Activated CD4-positive, alpha-beta T cell treated with anti-CD3 and anti-CD28 coated beads for 36 hours (primary cell): ENCODE data around the gene TRIM43B. TPM values are rescaled to one million over a fixed set of nuclear protein-coding genes. Genes with fewer than 3 reads are reported as not detected.
"Not testable (repeated sequence)": the region's sequence is repeated elsewhere in the genome, so short reads cannot be mapped to it uniquely, and the experiment has no call there.

ENCODE experiments used
- ATAC-seq: fragments of 200-7000 bp; cut with Tn5 transposase; one replicate; pipeline ENCODE4 v1.10.0; 2021; ENCODE audit warnings: mild to moderate bottlenecking, moderate library complexity
- CTCF ChIA-PET: fragments of 350-600 bp; sonication (Branson Sonifier 250); formaldehyde crosslinking; loops from one replicate; lab custom pipeline; 2021; ENCODE audit warnings: antibody characterized with exemption; lab: Charles Lee
- POLR2A ChIA-PET: fragments of 350-600 bp; sonication (Branson Sonifier 250); formaldehyde crosslinking; loops from one replicate; lab custom pipeline; 2021; ENCODE audit warnings: antibody characterized with exemption, inconsistent platforms; lab: Charles Lee
- DNase-seq: peaks from one replicate; pipeline ENCODE4 v3.0.0-alpha.2; 2020
- H3K27ac Mint-ChIP-seq: one replicate; pipeline ENCODE4 v1.8.0; 2021; ENCODE audit warnings: mixed read lengths
- H3K27me3 Mint-ChIP-seq: one replicate; pipeline ENCODE4 v1.8.0; 2021; ENCODE audit warnings: mixed read lengths
- H3K36me3 Mint-ChIP-seq: one replicate; pipeline ENCODE4 v1.8.0; 2021; ENCODE audit warnings: low read depth, mixed read lengths
- H3K4me1 Mint-ChIP-seq: one replicate; pipeline ENCODE4 v1.8.0; 2021; ENCODE audit warnings: mixed read lengths
- H3K4me3 Mint-ChIP-seq: one replicate; pipeline ENCODE4 v1.8.0; 2021; ENCODE audit warnings: mild to moderate bottlenecking, moderate library complexity, mixed read lengths
- H3K9me3 Mint-ChIP-seq: one replicate; pipeline ENCODE4 v1.8.0; 2021; ENCODE audit warnings: low read depth, mixed read lengths
- intact Hi-C, 2 experiments: fragments of 100-400 bp; cut with DNase I in 1 of 2; cut with micrococcal nuclease in 1 of 2; formaldehyde crosslinking; loops; one replicate each; pipeline versions ENCODE4 v1.14.2 to v1.15.1; 2022 to 2024; cut with DNase I, micrococcal nuclease
- total RNA-seq, 2 experiments: library from RNA; stranded (reverse); gene quantifications; one replicate each; pipeline ENCODE4 v1.2.3, GENCODE V29; 2021

Gene TRIM43B
- not detected for total RNA-seq

- POLR2A ChIA-PET, H3K27me3 Mint-ChIP-seq, H3K4me3 Mint-ChIP-seq, ATAC-seq, intact Hi-C loops, H3K27ac Mint-ChIP-seq, H3K4me1 Mint-ChIP-seq, CTCF ChIA-PET, H3K36me3 Mint-ChIP-seq, DNase-seq, H3K9me3 Mint-ChIP-seq: not testable (repeated sequence)
Observed at GRCh38 chr2:95484654-95485053, at the start of gene TRIM43B. TSS of gene TRIM43B (minus strand) at chr2:95484754. CDS start at chr2:95482714, 2,040 bp downstream.

DNA sequence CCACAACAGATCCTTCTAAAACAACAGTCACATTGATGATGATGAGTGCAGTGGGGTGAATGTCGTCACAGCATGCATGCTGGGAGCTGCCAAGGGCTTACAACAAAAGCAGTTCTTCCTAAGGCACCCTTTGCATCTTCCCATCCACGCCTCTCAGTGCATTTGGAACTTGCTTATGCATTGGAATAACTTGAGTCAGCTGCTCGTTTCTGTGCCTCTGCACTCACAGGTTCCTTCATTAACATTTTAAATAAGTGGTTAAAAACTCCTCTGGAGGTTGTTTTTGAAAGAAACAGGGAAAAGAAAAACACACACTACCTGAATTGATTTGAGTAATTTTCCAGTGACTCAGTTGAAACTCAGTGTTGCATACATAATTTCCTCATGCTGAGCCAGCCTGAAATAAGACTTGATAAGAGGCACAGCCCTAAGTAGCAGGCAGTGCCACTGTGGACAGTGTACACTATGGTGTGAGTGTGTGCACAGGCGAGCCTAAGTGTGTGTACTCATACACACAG, 46.8 kb upstream of the TRIM43B start:
- POLR2A ChIA-PET = no interaction called here
- Mint-ChIP-seq H3K9me3 (peaks cover 16% of the 10 kb centered on the region), H3K27me3 (no peaks in the 10 kb centered on the region), H3K27ac (peak overlapping the region; percentile 44), H3K36me3 (peaks cover 47% of the 10 kb centered on the region), H3K4me3 (no peak overlapping the region), H3K4me1 (peaks cover 25% of the 10 kb centered on the region)
- peak; percentile 31 for DNase-seq
- CTCF ChIA-PET = no interaction called here
- intact Hi-C loops = loop anchor here in 1 of 2 experiments (1.0 kb wide), 1 partner anchor 8 kb away; no protein-coding TSS in a partner anchor
- ATAC-seq = peak; percentile 51

DNA sequence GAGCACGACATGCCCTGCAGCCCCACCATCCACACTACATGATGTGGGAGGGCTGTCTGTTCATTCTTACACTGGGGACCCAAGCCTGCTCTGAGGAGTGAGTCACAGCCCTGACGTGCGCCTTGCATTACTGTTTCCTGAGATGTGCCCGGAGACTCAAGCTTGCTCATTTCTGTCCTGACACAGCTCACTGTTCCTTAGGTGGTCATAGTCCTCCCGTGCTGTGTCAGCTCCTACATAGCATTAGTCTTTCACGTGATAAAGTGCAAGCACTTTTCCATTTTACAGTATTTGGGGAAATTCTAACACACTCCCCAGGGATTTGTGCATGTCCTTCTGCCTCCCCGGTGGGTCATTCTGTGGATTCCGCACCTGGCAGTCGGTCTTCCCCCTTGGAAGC, 46.2 kb upstream of the TRIM43B start:
- no peaks in the 10 kb centered on the region for H3K27me3 Mint-ChIP-seq
- intact Hi-C loops = loop anchor here (1.0 kb wide), 1 partner anchor 9 kb away; no protein-coding TSS in a partner anchor
- peaks cover 49% of the 10 kb centered on the region for H3K36me3 Mint-ChIP-seq
- peak overlapping the region; percentile 44 for H3K27ac Mint-ChIP-seq
- peaks cover 29% of the 10 kb centered on the region for H3K4me1 Mint-ChIP-seq
- POLR2A ChIA-PET = no interaction called here
- ATAC-seq = peak; percentile 83
- no peak overlapping the region for H3K4me3 Mint-ChIP-seq
- CTCF ChIA-PET = no interaction called here
- DNase-seq = peak; percentile 73
- H3K9me3 Mint-ChIP-seq = peaks cover 11% of the 10 kb centered on the region

- Mint-ChIP-seq H3K36me3 (peaks cover 47% of the 10 kb centered on the region), H3K4me3 (peak overlapping the region; percentile 84), H3K9me3 (peaks cover 3% of the 10 kb centered on the region), H3K27me3 (no peaks in the 10 kb centered on the region), H3K4me1 (peaks cover 25% of the 10 kb centered on the region), H3K27ac (peak overlapping the region; percentile 75)
- CTCF ChIA-PET = interaction anchor here (0.7 kb wide), 1 partner anchor 311 kb away, joined by 3 read pairs; no protein-coding TSS in a partner anchor
- peak; percentile 62 for ATAC-seq
- POLR2A ChIA-PET = no interaction called here
- peak; percentile 78 for DNase-seq
- intact Hi-C loops = loop anchor here in 1 of 2 experiments (5.0 kb wide), 1 partner anchor 124 kb away; the partner anchor contains the start of gene FAHD2A
Observed at GRCh38 chr2:95526360-95527341, 42.1 kb upstream of the TRIM43B start.

DNA sequence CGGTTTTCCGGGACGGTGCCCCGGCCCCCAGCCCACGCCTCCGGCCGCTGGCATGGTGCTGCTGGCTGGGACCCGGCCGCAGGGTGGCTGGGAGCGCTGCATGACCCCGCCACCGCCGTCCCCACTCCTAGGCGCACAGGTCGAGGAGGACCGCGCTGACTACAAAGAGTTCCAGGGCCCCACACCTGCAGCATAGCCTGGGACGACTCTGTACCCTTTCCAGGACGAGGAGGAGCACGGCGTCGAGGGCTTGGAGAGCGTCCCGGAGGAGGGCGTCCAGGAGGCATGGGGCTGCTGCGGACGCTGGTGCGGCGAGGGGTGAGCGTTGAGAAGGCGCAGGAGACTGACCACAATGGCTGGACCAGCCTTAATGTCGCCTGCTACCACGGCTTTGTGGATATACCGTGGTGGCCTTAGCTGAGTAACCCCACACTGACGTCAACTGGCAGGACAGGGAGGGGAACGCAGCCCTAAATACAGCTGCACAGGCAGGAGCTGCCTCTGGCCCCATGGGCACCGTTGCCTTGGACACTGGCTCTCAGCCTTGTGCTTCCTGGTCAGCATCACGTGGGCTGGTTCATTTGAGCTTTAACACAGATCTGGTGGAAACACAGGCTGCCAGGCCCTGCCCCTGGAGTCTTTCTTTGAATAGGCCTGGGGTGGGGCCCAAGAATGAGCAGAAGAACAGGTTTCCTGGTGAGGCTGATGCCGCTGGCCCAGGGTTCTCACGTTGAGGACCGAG, 40.9 kb upstream of the TRIM43B start:
- ChIA-PET CTCF (no interaction called here), POLR2A (no interaction called here)
- Mint-ChIP-seq H3K4me1 (peaks cover 14% of the 10 kb centered on the region), H3K36me3 (peaks cover 35% of the 10 kb centered on the region), H3K4me3 (peak overlapping the region; percentile 84), H3K9me3 (peaks cover 3% of the 10 kb centered on the region), H3K27ac (peak overlapping the region; percentile 75), H3K27me3 (no peaks in the 10 kb centered on the region)
- intact Hi-C loops = loop anchor here in 1 of 2 experiments (5.0 kb wide), 1 partner anchor 123 kb away; the partner anchor contains the start of gene FAHD2A
- ATAC-seq = no peak
- DNase-seq = no peak

DNA sequence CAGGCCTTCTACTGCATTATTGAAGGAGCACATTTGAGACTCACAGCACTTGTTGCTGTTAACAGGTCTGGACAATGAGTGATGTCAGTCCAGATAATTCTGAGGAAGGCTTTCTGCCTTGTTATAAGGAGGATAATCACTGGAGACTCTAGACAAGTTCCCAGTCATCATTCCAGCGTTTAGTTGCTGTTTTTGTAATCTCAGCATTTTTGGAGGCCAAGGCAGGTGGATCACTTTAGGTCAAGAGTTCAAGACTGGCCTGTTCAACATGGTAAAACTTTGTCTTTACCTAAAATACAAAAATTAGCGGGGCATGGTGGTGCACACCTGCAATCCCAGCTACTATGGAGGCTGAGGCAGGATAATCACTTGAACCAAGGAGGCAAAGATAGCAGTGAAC, 39.6 kb upstream of the TRIM43B start:
- Mint-ChIP-seq H3K4me1 (peaks cover 9% of the 10 kb centered on the region), H3K36me3 (peaks cover 23% of the 10 kb centered on the region), H3K4me3 (no peak overlapping the region), H3K27me3 (peaks cover 4% of the 10 kb centered on the region), H3K27ac (no peak overlapping the region), H3K9me3 (no peaks in the 10 kb centered on the region)
- ChIA-PET CTCF (no interaction called here), POLR2A (no interaction called here)
- intact Hi-C loops = no loop called here
- DNase-seq = no peak
- ATAC-seq = no peak

- DNase-seq = no peak
- no peaks in the 10 kb centered on the region for H3K36me3 Mint-ChIP-seq
- no peak overlapping the region for H3K27ac Mint-ChIP-seq
- intact Hi-C loops = no loop called here
- H3K9me3 Mint-ChIP-seq = no peaks in the 10 kb centered on the region
- no peak for ATAC-seq
- H3K27me3 Mint-ChIP-seq = peaks cover 8% of the 10 kb centered on the region
- H3K4me3 Mint-ChIP-seq = no peak overlapping the region
- POLR2A ChIA-PET = no interaction called here
- H3K4me1 Mint-ChIP-seq = no peaks in the 10 kb centered on the region
- CTCF ChIA-PET = interaction anchor here (1.0 kb wide), 1 partner anchor 19 kb away, joined by 3 read pairs; no protein-coding TSS in a partner anchor
Observed at GRCh38 chr2:95514718-95515117, 30.2 kb upstream of the TRIM43B start.

DNA sequence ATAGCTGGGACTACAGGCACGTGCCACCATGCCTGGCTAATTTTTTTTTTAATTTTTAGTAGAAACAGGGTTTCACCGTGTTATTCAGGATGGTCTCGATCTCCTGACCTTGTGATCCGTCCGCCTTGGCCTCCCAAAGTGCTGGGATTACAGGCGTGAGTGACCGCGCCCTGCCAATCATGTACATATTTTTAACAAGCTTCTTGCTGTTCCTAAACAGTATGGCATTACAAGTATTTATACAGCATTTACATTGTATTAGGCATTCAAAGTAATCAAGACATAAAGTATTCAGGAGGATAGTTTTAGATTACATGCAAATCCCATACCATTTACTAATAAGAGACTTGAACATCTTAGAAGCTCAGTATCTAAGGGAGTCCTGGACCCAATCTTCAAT, 29.7 kb upstream of the TRIM43B start:
- intact Hi-C loops, ATAC-seq: not testable (repeated sequence)

DNA sequence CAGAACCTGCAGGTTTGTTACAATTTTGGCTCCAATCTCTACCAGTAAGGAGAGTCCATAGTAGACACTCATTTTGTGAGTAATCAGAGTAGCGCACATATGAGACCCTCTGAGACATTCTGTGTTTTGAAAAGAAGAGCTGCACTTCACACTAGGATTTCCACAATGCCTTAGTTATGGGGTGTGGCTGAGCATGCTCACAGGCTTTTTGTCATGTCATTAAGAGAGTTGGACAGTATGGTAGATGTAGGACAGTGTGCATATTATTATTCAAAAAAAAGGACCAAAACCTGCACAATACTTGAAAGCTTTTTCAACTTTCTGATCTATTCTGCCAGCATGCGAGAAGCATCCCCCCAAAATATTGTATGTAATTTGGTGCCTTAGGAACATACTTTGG, 24.9 kb upstream of the TRIM43B start:
- H3K27me3 Mint-ChIP-seq = peaks cover 9% of the 10 kb centered on the region
- H3K27ac Mint-ChIP-seq = no peak overlapping the region
- no peak for DNase-seq
- no peaks in the 10 kb centered on the region for H3K4me1 Mint-ChIP-seq
- ChIA-PET CTCF (no interaction called here), POLR2A (no interaction called here)
- no peaks in the 10 kb centered on the region for H3K9me3 Mint-ChIP-seq
- intact Hi-C loops = no loop called here
- no peaks in the 10 kb centered on the region for H3K36me3 Mint-ChIP-seq
- ATAC-seq = no peak
- H3K4me3 Mint-ChIP-seq = no peak overlapping the region

More for the DNA sequence above, 29.7 kb upstream of the TRIM43B start:
- H3K9me3 Mint-ChIP-seq, H3K4me1 Mint-ChIP-seq, H3K27ac Mint-ChIP-seq, H3K27me3 Mint-ChIP-seq, H3K36me3 Mint-ChIP-seq, POLR2A ChIA-PET, DNase-seq, H3K4me3 Mint-ChIP-seq: not testable (repeated sequence)
- CTCF ChIA-PET = interaction anchor here (1.0 kb wide), 1 partner anchor 20 kb away, joined by 3 read pairs; no protein-coding TSS in a partner anchor

DNA sequence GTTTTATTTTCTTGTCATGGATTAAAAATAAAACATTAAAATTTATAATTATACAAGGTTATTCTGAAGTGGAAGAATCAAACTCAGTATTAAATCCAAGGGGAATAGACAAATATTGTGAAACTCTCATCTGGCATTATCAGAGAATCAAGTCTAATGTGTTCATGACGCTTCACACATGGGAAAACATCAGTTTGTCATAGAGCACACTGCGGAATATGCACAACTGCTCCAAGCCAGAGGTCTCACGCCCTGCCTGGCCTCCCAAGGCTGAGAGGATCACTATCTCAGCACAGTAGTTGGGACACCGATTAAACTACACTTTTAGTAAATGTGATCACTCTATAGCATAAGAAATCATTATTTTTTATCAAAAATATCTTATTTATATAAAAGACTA, 20.7 kb upstream of the TRIM43B start:
- ATAC-seq (no peak), DNase-seq (no peak)
- Mint-ChIP-seq H3K27me3 (peaks cover 7% of the 10 kb centered on the region), H3K4me3 (no peak overlapping the region), H3K4me1 (no peaks in the 10 kb centered on the region), H3K27ac (no peak overlapping the region), H3K36me3 (no peaks in the 10 kb centered on the region), H3K9me3 (no peaks in the 10 kb centered on the region)
- intact Hi-C loops = no loop called here
- POLR2A ChIA-PET = no interaction called here
- CTCF ChIA-PET = no interaction called here

DNA sequence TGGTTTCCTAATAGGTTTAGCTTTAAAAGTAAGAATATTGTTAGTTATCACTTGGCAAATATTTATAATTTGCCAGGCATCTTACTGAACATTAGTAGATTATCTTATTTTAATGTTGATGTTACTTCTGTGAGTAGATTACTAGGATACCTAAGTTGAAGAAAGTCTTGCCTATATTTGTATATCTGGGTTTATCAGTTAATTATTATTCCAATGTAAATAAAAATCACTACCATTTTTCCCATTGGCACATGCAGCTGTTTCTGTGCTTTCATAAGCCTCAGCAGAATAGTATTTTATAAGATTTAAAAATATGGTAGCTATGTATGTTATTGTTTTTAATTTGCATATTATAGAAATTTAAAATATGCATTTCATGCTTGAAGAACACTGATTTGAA, 16.3 kb upstream of the TRIM43B start:
- ATAC-seq = no peak

More for the DNA sequence above, 16.3 kb upstream of the TRIM43B start:
- no peak overlapping the region for H3K27ac Mint-ChIP-seq
- H3K36me3 Mint-ChIP-seq = no peaks in the 10 kb centered on the region
- DNase-seq = no peak
- POLR2A ChIA-PET = no interaction called here
- intact Hi-C loops = no loop called here
- H3K4me1 Mint-ChIP-seq = no peaks in the 10 kb centered on the region
- CTCF ChIA-PET = no interaction called here
- no peaks in the 10 kb centered on the region for H3K9me3 Mint-ChIP-seq
- no peak overlapping the region for H3K4me3 Mint-ChIP-seq
- H3K27me3 Mint-ChIP-seq = peaks cover 5% of the 10 kb centered on the region
